DMS79 (cell line): ENCODE measurements around the gene AGRN.
"Not testable (repeated sequence)": the region's sequence is repeated elsewhere in the genome, so short reads cannot be mapped to it uniquely, and the experiment has no call there.

Experiments
- DNase-seq: peaks from one replicate; lab custom pipeline; 2025; lab: John Stamatoyannopoulos, UW

AGRN gene

DNA sequence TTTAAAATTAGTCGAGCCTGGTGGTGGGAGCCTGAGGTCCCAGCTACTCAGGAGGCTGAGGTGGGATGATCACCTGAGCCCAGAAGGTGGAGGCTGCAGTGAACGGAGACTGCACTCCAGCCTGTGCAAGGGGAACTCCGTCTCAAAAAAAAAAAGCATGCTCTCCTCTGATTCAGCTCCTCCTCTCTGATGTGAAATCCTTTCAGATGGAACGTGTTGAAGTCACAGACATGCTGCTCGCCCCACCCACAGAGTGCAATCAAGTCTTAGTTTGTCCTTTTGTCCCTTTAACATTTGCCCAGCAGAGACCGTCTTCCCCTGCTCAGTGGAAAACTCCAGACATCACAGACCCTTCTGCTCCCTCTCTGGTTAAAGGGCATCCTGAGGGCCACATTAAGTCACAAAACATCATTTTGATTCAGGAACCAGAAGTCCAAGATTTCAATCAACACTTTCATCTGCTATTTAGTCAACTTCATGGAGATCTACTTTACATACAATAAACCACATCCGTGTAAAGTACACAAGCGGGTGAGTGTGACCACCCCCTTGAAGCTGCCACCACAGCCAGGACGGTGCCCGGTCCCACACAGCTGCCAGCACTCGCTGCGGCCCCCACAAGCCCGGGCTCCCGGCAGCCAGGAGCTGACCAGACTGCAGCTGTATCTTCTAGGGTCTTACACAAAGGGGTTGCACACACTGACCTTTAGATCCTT is 73.1 kb downstream of the AGRN start:
- no peak for DNase-seq

GRCh38 chr1:1093610-1093943 is 73.7 kb downstream of the AGRN start:
- DNase-seq = no peak

GRCh38 chr1:1094981-1095380 is 75.1 kb downstream of the AGRN start:
- no peak for DNase-seq

GRCh38 chr1:1096136-1096535 is 76.2 kb downstream of the AGRN start:
- DNase-seq = not testable (repeated sequence)

DNA sequence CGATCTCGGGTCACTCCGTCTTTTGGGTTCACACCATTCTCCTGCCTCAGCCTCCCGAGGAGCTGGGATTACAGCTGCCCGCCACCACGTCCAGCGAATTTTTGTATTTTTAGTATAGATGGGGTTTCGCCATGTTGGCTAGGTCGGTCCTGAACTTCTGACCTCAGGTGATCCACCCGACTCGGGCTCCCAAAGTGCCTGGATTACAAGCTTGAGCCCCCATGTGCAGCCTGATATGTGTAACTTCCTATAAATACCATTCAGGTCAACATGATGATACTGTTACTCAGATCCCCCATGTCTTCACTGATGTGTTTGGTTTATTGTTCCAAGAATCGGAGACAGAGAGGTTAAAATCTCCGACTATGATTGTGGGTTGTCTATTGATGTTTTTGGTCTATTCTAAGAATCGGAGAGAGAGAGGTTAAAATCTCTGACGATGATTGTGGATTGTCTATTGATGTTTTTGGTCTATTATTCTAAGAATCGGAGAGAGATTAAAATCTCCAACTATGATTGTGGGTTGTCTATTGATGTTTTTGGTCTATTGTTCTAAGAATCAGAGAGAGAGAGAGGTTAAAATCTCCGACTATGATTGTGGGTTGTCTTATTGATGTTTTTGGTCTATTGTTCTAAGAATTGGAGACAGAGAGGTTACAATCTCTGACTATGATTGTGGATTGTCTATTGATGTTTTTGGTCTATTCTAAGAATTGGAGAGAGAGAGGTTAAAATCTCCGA is 78.9 kb downstream of the AGRN start:
- no peak for DNase-seq

DNA sequence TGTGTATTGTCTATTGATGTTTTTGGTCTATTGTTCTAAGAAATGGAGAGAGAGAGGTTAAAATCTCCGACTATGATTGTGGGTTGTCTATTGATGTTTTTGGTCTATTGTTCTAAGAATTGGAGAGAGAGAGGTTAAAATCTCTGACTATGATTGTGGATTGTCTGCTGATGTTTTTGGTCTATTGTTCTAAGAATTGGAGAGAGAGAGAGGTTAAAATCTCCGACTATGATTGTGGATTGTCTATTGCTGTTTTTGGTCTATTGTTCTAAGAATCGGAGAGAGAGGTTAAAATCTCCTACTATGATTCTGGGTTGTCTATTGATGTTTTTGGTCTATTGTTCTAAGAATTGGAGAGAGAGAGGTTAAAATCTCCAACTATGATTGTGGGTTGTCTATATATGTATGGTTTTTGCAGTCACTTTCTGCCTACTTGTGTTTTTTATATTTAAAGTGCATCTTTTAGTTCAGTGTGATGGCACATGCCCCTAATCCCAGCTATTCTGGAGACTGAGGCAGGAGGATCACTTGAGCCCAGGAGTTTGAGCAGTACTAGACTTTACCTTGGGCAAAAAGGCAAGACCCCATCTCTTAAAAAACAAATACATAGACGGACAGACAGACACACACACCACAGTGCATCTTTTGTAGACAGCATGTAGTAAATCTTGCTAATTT is 79.7 kb downstream of the AGRN start:
- no peak for DNase-seq

DNA sequence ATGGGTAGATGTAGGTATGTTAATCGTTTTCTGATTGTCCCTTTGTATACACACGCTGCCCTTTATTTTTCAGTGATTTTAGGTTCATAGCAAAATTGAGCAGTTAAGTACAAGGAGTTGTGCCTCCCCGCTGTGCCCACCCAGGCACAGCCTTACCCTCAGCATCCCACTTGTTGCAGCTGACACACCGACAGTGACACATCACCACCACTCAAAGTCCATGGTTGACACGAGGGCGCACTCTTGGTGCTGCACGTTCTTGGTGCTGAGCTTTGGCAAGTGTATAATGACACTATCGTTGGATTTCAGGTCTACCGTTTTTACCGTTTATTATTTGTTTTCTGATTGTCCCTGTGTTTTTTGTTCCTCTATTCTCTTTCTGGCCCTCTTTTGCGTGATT is 80.4 kb downstream of the AGRN start:
- DNase-seq = no peak

GRCh38 chr1:1101503-1101902 is 81.6 kb downstream of the AGRN start:
- no peak for DNase-seq

- DNase-seq = not testable (repeated sequence)
Observed at GRCh38 chr1:1104152-1104551, 84.2 kb downstream of the AGRN start.
